HG03135 (cell line): Measurements from ENCODE around the gene NUCKS1.

ENCODE experiments used
- ATAC-seq: cut with Tn5 transposase; IDR thresholded peaks from one replicate; pipeline ENCODE4 v1.9.1; 2021; ENCODE audit warnings: mild to moderate bottlenecking, moderate library complexity; ENCODE audit not compliant: unreplicated experiment

The NUCKS1 gene, protein sequence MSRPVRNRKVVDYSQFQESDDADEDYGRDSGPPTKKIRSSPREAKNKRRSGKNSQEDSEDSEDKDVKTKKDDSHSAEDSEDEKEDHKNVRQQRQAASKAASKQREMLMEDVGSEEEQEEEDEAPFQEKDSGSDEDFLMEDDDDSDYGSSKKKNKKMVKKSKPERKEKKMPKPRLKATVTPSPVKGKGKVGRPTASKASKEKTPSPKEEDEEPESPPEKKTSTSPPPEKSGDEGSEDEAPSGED

DNA sequence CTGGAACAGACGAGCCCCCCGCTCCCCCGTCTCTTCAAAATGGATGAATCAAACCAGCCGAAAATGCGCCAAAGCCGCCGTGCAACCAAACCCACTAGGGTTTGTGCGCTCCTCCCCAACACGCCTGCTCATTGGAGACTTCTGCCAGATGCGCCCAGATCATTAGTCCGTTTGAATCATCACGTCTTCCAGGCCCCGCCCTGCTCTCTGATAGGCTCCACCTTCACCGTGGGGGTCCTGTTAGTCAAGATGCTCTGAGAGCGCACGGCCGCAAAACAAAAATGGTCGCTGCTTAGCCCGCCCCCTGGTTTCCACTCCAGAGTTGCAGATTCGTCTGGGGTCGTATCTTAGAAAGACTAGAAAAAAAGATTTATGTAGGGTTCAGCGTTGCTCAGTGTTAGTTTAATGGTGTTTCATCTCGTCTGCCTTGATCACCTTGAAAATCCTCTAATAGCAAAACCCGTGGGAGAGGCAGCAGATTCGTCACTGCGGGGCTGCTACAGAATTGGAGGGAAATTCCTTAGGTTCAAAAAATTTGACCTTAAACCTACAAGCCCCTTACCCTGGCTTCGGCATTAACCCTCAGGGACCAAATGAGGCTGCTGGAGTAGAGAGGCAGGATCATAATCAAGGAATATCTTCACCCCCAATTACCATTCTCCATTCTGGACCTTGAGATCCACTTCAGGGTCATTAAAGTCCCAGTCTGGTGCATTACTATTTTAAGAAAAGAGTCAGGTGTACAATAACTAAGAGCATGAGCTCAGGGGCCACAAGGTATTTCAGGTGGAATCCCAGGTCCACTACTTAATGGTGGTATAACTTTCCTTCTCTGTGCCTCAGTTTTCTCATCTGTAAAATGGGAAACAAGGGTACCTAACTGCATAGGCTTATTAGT is at the start of gene NUCKS1:
NUCKS1 (minus strand) TSS at position 45 of the 898 bp plus-strand sequence. CDS start 209 bp downstream, outside the sequence.
- ATAC-seq = peak; percentile 79

DNA sequence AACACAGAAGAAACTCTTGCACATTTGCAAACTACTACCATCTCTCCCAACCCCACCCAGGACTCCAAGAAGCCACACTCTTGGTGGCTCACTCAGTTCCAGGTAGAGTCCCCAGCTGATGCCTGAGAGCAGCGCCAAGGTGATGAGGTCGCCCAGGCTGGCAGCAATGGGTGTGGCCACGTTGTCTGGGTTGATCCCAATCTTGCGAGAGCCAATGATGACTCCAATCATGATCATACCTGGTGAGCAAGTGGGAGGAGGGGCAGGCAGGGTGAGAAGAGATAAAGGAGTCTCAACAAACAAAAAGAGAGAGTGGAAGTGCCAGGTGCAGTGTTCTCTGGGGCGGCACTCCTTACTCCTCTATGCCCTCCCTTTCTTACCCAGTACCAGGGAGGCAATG is 48.6 kb upstream of the NUCKS1 start:
- ATAC-seq = no peak

DNA sequence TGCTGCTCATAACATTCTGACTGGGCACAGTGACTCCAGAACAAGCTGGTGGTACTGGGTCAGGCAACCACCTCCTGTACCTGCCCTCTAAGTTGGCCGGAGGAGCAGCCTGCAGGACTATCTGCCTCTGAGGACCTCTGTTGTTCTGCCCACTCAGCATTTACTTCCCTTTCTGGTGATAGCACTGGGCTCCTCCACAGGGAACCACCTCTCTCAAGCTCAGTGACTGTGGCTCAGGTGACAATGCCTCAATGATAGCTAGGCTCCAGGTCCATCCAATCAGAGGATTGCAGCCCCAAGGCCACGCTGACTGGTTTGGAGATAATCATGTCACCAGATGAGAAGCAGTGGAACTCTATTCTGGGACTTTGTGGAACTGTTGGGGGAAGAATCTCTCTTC is 47.2 kb upstream of the NUCKS1 start:
- ATAC-seq = no peak

DNA sequence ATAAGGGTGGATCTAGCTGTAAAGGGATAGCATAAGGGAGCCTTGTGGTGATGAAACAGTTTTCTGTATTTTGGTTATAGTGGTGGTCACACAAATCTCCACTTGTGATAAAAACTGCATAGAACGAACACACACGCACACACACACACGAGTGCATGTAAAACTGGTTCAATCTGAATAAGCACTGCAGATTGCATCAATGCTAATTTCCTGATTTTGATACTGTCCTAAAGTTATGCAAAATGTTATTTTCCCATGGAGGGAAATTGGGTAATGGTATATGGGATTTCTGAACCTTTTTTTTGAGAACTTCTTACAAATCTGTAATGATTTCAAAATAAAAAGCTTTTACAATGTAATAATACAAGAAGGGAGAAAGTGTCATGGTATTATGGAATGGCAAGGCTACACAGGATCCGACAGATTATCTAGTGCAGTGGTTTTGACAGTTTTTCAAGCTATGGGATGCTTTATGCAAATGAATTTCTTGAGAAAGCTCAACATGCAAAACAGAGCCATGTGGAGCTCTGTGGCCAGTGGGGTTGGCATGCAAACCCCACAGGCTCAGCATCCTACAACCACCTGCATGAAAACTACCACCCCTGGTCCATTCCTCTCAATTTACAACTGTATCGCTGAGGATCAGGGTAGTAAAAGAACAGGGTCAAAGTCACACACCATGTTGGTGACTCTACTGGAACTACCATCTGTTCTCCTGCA is 44.2 kb upstream of the NUCKS1 start:
- no peak for ATAC-seq

DNA sequence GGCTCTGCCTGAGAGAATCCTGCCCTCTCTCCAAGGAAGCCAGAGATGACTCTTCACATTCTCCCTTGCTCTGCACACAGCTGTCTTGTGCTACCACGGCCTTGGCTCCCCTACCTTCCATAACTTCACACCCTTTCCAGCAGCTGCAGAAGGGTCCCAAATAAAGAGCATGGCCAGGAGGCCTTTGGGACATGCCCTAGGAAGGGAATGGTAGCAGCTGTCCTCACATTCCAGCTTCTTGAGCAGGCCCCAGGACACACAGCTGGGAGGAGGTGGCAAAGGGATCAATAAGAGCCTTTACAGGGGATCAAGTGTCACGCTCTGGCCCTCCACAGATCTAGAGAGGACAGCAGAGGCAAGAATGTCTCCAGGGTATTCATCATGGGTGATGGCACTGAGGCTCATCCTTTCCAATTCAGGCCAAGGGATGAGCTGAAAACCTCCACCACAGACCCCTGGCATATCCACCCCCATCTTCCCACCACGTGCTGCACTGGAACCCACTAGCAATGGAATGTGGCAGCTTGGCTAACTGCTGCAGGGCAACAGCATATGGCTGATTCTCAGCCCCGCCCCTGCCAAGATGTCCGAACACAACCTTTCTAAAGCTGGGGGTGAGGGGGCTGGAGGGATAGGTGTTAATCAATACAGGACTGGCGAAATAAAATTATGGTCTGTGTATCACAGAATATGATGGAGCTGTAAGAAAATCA is 43.1 kb upstream of the NUCKS1 start:
- no peak for ATAC-seq

DNA sequence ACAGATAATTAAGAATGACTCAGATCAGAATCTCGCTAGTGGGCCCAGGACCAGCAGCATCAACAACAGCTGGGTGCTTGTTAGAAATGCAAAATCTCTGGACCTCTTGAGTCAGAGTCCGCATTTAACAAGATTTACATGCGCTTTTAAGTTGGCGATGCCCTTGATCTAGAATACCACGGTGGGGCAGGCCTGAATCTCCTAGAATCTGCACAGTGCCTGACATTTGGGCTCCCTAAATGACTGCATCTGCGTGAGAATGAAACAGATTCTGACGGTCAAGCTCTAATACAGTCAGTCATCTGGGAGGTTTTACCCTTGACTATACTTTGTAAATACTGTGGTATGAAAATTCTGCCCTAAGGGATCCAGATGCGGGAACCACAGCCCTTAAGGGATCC is 42.5 kb upstream of the NUCKS1 start:
- no peak for ATAC-seq

DNA sequence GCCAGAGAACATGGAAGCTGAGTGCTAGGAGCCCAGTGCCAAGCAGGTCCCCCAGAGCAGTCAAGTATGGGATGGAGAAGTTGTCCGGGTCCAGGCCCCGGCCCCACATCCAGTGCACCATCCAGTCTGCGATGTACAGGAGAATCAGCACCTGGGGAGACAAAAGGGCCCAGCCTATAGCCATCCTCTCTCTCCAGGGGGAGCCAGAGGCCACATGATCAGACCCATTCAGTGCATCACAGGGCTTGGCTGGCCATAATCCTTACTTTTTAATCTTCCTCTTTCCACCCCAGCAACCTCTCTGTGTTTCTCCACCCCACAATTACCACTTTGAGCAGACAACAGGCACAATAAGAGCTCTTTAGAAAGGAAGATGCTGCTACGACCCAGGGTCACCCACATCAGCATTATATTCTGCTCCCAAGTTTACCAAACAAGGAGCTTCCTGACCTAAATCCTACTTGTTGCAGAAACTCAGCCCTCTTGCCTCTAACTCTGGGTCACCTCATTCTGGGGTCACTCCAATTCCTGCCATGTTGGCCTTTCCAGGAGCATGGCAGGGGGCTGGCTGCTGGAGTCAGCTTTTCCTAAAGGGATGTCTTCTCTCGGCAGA is 41.7 kb upstream of the NUCKS1 start:
- ATAC-seq = no peak

DNA sequence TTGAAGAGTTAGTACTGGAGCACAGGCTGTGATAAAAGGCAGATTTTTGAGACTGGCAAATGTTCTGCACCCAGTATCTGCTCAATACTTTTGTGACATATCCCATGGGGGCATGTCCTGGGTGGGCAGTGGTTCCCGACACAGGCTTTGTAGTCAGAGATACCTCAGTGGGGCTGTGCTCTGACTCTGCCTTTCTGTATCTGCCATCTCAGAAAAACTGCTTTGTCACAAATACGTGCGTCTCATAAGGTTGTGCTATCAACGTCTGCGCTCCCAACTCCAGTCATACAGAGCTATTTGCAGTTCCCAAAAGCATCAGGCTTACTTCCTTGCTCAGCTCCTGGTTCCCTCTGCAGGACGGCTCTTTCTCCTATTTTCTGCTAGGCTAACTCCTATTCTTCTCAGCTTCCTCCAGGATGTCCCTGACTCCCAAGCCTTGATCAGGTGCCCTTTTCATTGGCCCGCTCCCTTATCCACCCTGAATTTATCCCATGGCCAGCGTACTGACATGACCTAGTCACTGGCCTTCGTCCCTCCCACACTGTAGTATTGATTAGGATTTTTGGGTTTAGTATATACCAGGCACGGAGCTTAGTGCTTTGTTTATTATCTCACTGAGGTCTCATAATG is 37.4 kb upstream of the NUCKS1 start:
- ATAC-seq = no peak

DNA sequence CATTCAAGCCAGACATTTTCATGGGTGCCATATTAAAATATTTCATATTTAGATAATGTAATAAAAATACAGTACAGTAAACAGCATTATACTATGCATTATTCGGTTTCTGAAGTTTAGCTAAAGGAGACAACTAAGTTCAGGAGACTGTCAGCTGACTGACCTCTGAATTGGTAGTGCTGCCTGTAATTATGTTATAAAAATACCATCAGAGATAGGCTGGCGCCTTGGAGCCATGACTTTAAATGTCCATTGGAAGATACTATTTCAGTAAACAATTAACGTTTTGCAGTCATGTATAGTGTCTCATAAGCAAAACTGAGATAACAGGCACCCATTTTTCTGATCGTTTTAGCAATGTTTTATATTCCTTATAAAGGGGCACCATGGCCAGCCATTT is 36.6 kb upstream of the NUCKS1 start:
- ATAC-seq = no peak

DNA sequence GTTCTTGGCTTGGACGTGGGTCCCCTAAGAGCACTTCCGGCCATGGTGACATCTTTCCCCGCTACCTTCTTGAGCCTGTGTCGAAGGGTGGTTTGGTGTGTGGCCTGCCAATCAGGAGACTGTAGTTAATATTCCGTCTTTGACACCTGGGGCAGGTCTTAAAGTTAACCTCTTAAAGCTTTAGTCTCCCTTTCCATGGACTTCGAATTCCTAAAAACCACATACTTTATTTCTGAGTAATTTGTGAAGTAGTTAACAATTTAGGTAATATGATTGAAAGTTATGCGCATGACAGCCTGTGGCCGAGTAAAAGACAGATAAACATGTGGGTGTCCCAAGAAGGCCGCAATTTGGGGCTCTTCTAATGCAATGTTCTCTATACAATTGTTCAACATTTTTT is 35.5 kb upstream of the NUCKS1 start:
- no peak for ATAC-seq

DNA sequence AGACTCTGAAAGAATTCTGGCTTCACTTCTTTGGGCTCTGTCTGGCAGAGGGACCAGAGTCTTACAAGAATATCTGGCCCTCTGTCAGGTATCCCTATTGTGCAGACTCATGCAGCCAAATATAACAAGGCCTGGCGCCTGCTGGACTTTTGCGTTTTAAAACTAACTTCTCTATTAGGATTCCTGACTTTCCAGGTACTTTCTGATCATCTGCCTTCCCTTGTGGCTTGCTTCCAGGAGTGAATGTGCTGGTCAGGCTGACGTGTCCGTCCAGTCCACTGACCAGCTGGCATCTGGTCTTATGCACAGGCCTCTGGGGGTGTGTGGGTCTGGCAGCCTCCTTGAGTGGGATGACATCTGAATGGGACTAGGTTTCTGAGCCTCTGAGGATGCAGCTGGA is 33.9 kb upstream of the NUCKS1 start:
- ATAC-seq = no peak

DNA sequence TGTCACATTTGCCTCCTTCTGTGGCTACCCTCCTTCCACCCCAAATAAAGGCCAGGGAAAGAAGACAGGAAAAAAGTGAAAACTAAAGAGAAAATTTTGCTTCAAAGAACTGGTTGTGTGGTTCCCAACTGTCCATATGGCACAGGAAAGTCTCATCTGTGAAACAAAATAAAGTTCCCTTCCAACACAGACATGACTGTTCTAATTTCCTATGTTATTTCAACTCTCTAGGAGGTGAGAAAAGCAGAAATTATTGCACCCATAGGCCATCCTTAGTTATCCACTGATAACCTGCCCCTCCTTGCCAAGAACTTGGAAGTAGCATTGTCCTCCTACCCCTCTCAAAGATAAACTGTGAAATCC is 33.4 kb upstream of the NUCKS1 start:
- ATAC-seq = no peak

DNA sequence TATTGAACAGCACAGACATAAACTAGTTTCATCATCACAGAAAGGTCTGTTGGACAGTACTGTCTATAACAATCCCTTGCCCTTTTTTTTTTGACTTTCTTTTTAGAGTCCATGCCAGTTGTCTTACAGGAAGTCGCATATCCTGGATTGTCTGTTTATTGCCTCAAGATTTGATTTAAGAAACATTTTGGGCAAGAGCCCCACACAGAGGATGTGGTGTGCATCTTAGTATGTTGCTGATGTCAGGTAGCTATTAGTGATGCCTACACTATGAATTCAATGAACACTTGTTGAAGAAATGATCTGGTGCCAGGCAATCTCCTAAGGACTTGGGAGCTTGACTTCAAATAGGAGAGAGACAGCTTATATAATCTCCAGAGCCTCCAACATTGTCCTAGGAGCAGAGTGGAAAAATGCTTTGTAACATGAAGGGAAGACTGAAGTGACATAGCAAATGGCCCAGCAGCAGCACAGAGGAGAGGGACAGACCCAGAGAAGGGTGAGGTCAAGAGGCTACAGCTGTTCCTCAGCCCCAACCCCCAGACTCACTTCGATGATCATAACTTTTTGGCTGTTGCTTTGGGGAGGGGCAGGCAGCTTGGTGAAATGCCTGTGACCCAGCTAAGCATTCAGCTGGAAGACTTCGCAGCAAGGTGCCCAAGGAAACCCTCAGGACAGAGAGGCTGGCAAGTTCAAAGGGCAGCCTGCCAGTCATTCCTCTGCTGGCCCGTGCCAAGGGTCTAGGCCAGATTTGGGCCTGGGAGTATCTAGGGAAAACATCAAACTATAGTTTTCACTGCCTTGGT is 32.8 kb upstream of the NUCKS1 start:
- no peak for ATAC-seq

DNA sequence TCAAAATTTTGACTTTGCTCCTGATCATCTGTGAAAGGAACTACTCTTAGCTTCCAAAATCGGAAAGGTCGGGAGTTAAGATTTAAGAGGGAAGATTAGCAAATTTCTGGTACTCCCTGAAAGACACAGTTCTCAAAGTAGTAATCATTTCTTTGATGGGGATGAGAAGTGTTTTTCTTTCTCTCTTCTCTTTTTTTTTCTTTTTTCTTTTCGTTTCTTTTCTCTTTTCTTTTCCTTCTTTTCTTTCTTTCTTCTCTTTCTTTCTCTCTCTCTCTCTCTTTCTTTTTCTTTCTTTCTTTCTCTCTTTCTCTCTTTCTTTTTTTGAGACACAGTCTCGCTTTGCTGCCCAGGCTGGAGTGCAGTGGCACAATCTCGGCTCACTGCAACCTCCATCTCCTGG is 30.4 kb upstream of the NUCKS1 start:
- ATAC-seq = no peak

DNA sequence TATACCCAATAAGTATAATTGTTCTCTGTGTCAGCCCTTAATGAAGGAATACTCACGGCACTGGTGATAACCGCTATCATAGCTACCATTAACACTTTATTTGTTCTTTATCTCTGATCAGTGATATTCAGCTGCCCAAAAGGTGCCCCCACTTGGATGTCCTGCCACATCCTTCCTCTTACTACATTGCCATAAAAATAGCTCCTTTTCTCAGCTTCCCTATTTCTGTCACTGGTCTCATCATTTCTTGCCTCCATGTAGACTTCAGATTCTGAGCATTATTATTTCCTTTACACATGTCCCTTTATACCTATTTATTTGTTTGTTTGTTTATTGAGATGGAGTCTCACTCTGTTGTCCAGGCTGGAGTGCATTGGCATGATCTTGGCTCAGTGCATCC is 28.0 kb upstream of the NUCKS1 start:
- ATAC-seq = no peak

DNA sequence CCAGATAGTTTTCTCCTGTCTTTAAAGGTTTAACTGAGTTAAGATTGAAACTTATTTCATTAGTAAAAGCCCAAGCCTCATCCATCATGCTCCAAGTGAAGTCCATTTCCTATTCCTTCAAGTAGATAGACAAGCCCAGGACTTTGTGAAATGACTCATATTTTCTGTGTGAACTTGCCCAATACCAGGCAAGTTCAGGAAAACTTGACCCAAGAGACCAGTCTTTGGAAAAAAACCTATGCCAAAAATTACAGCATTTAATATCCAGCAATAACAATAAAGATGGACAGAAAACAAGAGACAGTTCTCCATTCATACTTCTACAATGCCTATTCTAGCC is 25.7 kb upstream of the NUCKS1 start:
- ATAC-seq = no peak

DNA sequence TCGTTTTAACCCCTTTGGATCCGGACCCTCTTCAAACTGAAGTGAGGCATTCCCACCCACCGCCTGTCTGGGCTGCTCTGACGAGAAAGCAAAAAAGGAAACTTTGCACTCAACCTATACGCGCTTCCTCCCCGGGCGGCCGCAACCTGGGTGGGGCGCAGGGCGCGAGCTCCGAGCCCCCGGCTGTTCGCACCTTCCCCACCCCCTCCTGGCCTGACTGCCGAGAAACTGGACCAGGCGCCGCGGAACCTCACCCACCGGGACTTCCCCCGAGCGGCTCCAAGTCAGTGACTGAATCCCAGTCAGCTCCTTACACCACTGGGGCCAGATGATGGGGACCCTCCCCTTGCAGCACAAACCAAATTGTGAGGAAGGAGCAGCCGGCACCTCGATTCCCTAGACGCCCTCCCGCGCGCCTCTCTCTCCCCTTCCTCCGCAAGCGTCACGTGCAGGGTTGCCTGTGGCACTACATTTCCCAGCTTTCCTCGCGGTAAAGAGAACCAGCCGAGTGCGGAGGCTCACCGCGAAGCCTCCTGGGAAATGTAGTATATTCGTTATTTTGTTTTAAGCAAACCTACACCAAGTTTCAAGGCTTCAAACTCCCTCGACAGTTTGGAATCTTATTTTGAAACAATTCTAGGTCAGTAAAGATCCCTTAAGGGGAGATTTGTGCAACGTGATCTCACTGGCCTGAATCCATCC is 25.2 kb upstream of the NUCKS1 start, which contains the start of gene RAB29:
RAB29 (minus strand) TSS at position 468 of the 702 bp plus-strand sequence. CDS start 526 bp downstream, outside the sequence.
- ATAC-seq = peak; percentile 76

DNA sequence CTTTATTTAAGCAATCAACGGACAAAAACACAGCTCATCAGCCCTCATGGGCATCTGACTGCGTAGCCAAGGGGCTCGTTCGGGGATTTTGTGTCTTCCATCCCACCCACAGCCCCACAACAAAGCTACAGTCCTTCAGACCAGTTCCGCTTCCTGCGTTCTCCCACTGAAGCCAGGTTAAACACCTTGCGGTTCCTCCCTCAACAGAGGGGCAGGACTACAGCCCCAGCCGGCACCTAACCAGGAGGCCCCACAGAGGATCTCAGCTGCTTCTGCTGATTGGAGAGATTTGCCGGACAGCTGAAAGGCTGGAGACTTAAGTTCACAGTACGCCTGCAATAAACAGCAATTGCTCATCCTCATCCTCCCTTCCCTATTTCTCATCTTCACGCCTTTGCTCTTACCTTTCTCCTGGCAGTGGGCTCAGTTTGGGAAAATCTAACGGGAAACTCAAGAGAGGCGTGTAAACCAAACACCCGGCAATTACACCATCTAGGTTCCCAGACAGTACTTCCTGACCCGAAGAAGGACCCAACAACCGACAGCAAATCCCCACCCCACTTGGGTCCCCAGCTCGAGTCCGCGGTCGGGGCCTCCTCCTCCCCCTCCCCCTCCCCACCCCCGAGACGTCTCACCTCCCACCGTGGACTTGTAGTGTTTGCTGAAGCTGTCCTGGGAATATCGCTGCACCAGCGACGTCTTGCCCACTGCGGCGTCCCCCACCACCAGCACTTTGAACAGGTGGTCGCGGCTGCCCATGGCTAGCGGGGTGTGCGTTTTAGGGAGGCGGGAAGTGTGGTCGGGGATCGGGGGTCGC is 24.4 kb upstream of the NUCKS1 start:
- no peak for ATAC-seq
